ENCODE results near the gene SLC5A3. TPM values are rescaled to one million over a fixed set of nuclear protein-coding genes. Genes with fewer than 3 reads are reported as not detected.

SLC5A3 gene
- polyA plus RNA-seq, 3 donors, result 1.2 to 3.3 (median 1.6) TPM

GRCh38 chr21:34052171-34052570 is 21.2 kb upstream of the SLC5A3 start:
- intact Hi-C loops (cut with micrococcal nuclease), result loop anchor here in 1 of 2 donors (5.0 kb wide), 1 partner anchor 50 kb away; no protein-coding TSS in a partner anchor
- Histone ChIP-seq H3K36me3 (replicated peaks in 1 of 2; ENCODE audit: control insufficient read depth in 1 of 2, insufficient read depth in 2 of 2, low read length in 2 of 2) (no peaks in the 10 kb centered on the region), H3K4me2 (replicated peaks; ENCODE audit: extremely low read depth, low read length, poor library complexity, severe bottlenecking) (no peak overlapping the region), H2AFZ (ENCODE audit: insufficient read depth, low read depth, low read length, poor library complexity, severe bottlenecking) (no peak overlapping the region), H3K9ac (ENCODE audit: insufficient read depth, low read length, poor library complexity, severe bottlenecking) (no peak overlapping the region), H3K27ac (ENCODE audit: low read depth in 1 of 2, low read length in 2 of 2) (no peak overlapping the region), H4K20me1 (ENCODE audit: insufficient read depth, low read length) (no peaks in the 10 kb centered on the region), H3K9me3 (replicated peaks in 1 of 2; ENCODE audit: control insufficient read depth in 1 of 2, insufficient read depth in 1 of 2, low read length in 2 of 2) (no peaks in the 10 kb centered on the region), H3K27me3 (ENCODE audit: control insufficient read depth in 2 of 2, insufficient read depth in 2 of 2, low read length in 2 of 2) (no peaks in the 10 kb centered on the region), H3K4me1 (ENCODE audit: control insufficient read depth in 1 of 2, insufficient read depth in 2 of 2, low read length in 2 of 2) (no peaks in the 10 kb centered on the region), H3K79me2 (ENCODE audit: insufficient read depth, low read length) (no peaks in the 10 kb centered on the region), H3K4me3 (replicated peaks in 1 of 3; ENCODE audit: low read depth in 2 of 3, low read length in 3 of 3) (no peak overlapping the region)
- no peaks in the 10 kb centered on the region for H3K36me3 Mint-ChIP-seq
- 100% methylated on average over 4 of the region's 5 CpGs for WGBS (ENCODE audit: insufficient coverage)
- H3K27me3 Mint-ChIP-seq (ENCODE audit: low read depth in 3 of 3), result peaks cover 0 to 4% (median 2%) of the 10 kb centered on the region in 3 donors
- no peak for DNase-seq
- peaks cover 0 to 5% (median 2%) of the 10 kb centered on the region in 7 donors for H3K9me3 Mint-ChIP-seq
- H3K4me1 Mint-ChIP-seq, result no peaks in the 10 kb centered on the region
- H3K27ac Mint-ChIP-seq, result no peak overlapping the region
- H3K4me3 Mint-ChIP-seq, result no peak overlapping the region
- no peak for TF ChIP-seq CTCF (IDR thresholded peaks at IDR 0.05)

- no peaks in the 10 kb centered on the region for H3K27me3 ChIP-seq (ENCODE audit: control insufficient read depth in 2 of 2, insufficient read depth in 2 of 2, low read length in 2 of 2)
Measured at GRCh38 chr21:34054259-34054658, 19.1 kb upstream of the SLC5A3 start.

More at GRCh38 chr21:34054259-34054658, 19.1 kb upstream of the SLC5A3 start:
- no peak overlapping the region for H3K4me3 Mint-ChIP-seq
- no peaks in the 10 kb centered on the region for H3K36me3 Mint-ChIP-seq
- 100% methylated on average over 2 of the region's 4 CpGs for WGBS (ENCODE audit: insufficient coverage)
- no peak overlapping the region for H3K9ac ChIP-seq (ENCODE audit: insufficient read depth, low read length, poor library complexity, severe bottlenecking)
- DNase-seq, result no peak
- intact Hi-C loops (cut with micrococcal nuclease), result loop anchor here in 1 of 2 donors (5.0 kb wide), 1 partner anchor 52 kb away; no protein-coding TSS in a partner anchor
- no peak overlapping the region for H2AFZ ChIP-seq (ENCODE audit: insufficient read depth, low read depth, low read length, poor library complexity, severe bottlenecking)
- TF ChIP-seq CTCF (IDR thresholded peaks at IDR 0.05), result no peak
- H3K27ac Mint-ChIP-seq, result no peak overlapping the region
- peaks cover 2 to 6% (median 2%) of the 10 kb centered on the region in 3 donors for H3K27me3 Mint-ChIP-seq (ENCODE audit: low read depth in 3 of 3)
- H3K4me1 Mint-ChIP-seq, result peaks cover 6% of the 10 kb centered on the region
- H3K36me3 ChIP-seq (replicated peaks in 1 of 2; ENCODE audit: control insufficient read depth in 1 of 2, insufficient read depth in 2 of 2, low read length in 2 of 2), result no peaks in the 10 kb centered on the region
- peaks cover 0 to 2% (median 0%) of the 10 kb centered on the region in 7 donors for H3K9me3 Mint-ChIP-seq
- no peaks in the 10 kb centered on the region for H3K79me2 ChIP-seq (ENCODE audit: insufficient read depth, low read length)
- no peak overlapping the region for H3K27ac ChIP-seq (ENCODE audit: low read depth in 1 of 2, low read length in 2 of 2)
- no peaks in the 10 kb centered on the region for H3K9me3 ChIP-seq (replicated peaks in 1 of 2; ENCODE audit: control insufficient read depth in 1 of 2, insufficient read depth in 1 of 2, low read length in 2 of 2)
- H3K4me3 ChIP-seq (replicated peaks in 1 of 3; ENCODE audit: low read depth in 2 of 3, low read length in 3 of 3), result no peak overlapping the region
- peaks cover 5% of the 10 kb centered on the region in 2 donors for H3K4me1 ChIP-seq (ENCODE audit: control insufficient read depth in 1 of 2, insufficient read depth in 2 of 2, low read length in 2 of 2)
- H3K4me2 ChIP-seq (replicated peaks; ENCODE audit: extremely low read depth, low read length, poor library complexity, severe bottlenecking), result no peak overlapping the region
- no peaks in the 10 kb centered on the region for H4K20me1 ChIP-seq (ENCODE audit: insufficient read depth, low read length)

Data from CD14-positive monocyte (primary cell).